GM21737 (cell line): ENCODE measurements around the gene NDUFA11.
A peak's percentile ranks its signal among the peaks of the same experiment; 100 is the strongest.

Experiments
- ATAC-seq: cut with Tn5 transposase; IDR thresholded peaks from one replicate; pipeline ENCODE4 v1.9.1; 2021; ENCODE audit warnings: mild to moderate bottlenecking, moderate library complexity; ENCODE audit not compliant: unreplicated experiment

NDUFA11 gene

GRCh38 chr19:5910638-5910907 lies 7.0 kb upstream of the NDUFA11 start:
- ATAC-seq = no peak

GRCh38 chr19:5908773-5909442 lies 5.3 kb upstream of the NDUFA11 start:
- no peak for ATAC-seq

DNA sequence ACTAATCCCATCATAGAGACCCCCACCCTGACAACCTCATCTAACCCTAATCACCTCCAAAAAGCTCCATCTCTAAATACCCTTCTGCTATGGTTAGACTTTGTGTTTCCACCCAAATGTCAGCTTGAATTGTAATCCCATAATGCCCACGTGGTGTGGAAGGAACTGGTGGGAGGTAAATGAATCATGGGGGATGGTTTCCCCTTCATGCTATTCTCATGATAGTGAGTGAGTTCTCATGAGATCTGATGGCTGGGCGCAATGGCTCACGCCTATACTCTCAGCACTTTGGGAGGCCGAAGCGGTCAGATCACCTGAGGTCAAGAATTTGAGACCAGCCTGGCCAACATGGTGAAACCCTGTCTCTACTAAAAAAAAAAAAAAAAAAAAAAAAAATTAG lies 3.7 kb upstream of the NDUFA11 start:
- ATAC-seq = no peak

- no peak for ATAC-seq
Measured at GRCh38 chr19:5905114-5905778, 1.7 kb upstream of the NDUFA11 start.

DNA sequence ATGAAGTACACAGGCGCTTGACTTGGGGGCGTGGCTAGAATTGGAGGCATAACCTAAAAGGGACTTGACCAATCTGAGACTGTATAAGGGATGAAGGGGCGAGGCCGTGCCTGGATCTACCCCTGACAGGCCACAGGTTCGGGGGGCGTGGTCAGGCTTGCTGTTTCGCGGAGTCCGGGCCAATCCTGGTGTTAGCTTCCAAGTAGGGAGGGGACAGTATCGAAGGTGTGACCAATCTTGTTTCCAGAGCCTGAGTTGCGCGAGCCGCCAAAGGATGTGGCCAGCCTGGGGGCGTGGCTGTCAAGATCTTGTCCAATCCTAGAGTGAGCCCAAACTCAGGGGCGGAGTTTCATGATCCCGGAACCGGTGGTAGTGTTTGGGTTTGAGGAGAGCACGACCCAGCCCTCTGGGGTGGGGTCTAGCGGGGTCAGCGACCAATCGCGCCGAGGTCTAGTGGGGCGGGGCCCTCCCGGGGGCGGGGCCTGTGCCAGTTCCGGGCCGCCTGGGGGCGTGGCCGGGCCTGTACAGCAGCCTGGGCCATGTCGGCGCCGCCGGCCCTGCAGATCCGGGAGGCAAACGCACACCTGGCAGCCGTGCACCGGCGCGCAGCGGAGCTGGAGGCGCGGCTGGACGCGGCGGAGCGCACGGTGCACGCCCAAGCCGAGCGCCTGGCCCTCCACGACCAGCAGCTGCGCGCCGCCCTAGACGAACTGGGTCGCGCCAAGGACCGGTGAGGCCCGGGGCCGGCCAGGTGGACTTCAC lies 943 bp upstream of the NDUFA11 start, which contains the start of gene VMAC:
Gene VMAC (plus strand): TSS at position 521 of the 762 bp plus-strand sequence. CDS start 19 bp downstream, at position 540.
- ATAC-seq = peak; percentile 73

DNA sequence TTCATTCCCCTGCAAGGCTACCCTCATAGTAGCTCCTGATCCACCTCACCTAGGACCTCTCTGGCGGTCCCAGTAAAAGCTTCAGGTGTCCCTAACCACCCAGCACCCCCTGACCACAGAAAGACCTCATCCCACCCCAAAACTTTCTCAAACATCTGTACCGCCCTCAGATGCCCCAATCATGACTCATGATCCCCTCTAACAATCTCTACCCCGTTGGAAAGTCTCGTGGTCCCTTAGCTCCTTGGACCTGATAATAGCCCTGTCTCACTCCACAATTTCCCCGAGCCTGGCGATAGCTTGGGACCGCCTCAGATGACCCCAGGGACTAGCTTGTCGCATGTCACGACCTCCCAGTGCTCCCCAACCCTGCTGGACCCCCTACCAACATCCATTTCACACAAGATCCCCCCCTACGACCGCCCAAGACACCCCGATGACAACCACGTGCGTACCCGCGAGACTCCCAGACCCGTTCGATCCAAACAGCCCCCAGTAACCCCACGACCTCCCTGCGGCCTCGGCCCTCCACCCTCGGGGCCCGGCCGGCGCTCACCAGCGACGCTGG lies 450 bp downstream of the NDUFA11 start:
- no peak for ATAC-seq

GRCh38 chr19:5900976-5901375 lies 2.6 kb downstream of the NDUFA11 start:
- ATAC-seq = no peak

- no peak for ATAC-seq
Measured at GRCh38 chr19:5899728-5900526, 3.7 kb downstream of the NDUFA11 start.

DNA sequence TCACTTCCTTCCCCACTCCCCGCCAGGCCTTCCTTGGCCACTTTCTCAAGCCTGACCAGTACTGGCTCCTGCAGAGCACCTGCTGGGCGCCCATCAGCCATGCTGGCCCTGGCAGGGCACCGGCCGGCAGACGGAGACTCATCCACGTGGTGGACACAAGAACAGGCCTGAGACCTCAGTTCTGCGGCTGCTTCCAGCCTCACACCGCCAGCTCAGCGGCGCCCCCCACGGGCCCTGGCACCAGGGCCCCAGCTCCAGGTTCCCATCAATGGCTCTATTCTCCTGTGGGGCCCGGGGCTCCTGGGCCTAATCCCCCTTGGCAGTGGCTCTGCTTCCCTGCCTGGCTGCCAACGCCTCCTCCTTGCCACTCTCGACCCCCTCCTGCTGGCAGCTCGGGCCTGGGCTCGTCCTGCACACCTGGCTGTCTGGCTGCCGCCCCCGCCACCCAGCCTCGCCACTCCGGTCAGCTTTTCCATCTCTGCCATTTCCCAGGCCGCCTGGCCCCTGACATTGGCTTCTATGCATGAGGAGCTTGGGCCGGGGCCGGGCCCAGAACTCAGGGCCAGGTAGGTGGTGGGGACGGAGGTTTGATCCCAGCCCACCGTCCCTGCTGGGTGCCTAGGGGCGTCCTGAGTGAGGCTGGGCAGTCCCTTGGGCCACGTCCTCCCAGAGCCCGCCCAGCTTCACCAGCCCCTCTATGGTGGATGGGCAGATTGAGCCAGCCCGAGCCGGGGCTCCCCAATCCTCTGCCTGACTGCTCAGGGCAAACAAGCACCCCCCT lies 6.2 kb downstream of the NDUFA11 start:
- ATAC-seq = no peak

- ATAC-seq = no peak
Measured at GRCh38 chr19:5896365-5897076, 7.1 kb downstream of the NDUFA11 start.

GRCh38 chr19:5895890-5896289 lies 7.7 kb downstream of the NDUFA11 start:
- no peak for ATAC-seq

- no peak for ATAC-seq
Measured at GRCh38 chr19:5895409-5895808, 8.2 kb downstream of the NDUFA11 start.

- ATAC-seq = no peak
Measured at GRCh38 chr19:5894704-5895349, 8.8 kb downstream of the NDUFA11 start.

DNA sequence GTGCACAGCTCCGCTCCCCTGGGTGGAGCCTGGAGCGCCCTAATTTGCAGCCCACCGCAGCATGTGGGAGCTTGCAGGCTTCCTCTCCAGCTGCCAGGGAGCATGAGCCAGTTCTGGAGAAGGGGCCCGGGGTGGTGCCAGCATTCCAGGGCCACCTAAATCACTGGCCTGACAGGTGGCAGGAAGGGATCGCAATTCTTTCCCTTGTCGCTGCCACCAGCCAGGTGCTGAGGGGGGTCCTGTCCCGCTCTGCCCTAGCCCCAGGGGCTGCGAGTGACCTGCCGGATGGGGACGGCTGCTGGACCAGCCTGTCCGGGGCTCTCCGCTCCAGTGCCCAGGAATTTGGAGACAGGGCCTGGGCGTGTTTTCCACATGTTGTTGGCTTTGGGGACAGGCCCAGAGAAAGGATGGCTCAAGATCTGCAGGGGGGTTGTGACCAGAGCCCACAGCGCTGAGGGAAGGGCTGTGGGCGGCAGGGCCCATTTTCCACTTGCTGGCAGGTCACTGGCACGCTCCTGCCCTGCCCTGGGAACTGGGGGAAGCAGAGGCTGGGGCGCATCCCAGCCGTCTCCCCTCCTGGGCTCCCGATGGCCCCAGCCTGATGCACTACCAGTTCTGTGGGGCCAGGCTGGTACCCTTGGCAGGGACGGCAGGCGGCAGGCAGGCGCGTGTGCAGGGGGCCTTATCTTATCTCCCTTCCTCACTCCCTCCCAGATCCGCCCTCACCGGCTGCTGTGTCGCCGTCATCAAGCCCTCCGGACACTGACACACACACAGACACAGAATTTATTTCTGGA lies 9.5 kb downstream of the NDUFA11 start:
- no peak for ATAC-seq

DNA sequence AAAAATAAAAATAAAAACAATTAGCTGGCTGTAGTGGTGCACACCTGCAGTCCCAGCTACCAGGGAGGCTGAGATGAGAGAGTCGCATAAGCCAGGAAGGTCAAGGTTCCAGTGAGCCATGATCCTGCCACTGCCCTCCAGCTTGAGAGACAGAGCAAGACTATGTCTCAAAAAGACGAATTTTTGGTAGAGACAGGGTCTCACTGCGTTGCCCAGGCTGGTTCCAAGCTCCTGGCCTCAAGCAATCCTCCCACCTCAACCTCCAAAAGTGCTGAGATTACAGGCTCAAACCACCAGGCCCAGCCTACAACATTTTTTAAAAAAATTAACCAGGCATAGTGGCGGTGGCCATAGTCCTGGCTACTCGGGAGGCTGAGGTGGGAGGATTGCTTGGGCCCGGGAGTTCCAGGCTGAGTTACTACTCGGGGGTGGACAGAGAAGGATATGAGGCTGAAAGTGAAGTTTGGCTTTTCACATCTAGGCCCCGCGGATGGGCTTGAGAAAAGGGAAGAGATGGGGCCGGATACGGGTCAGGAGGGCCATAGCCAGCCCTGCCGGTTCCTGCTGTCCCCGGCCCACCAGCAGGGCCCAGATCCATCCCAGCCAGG lies 10.2 kb downstream of the NDUFA11 start:
- ATAC-seq = no peak

DNA sequence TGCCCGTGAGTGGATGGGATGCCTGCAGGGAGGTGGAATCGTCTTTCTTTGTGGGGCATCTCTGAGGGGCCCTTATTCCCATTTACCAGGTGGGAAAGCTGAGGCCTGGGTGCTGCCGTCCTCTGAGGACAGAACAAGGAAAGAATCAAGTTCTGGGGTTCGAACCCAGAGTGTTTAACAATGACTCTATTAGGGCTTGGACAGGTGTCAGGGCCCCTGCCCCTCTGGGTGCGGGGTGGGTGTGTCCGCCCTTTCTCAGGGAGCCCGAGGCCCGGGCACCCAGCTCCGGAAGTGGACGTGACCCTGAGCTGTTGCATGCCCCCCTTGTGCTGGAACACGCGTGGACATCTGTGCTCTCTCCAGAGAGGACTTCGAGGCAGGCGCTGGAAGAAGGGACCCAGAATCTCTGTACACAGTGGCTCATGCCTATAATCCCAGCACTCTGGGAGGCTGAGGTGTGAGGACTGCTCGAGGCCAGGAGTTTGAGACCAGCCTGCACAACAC lies 10.8 kb downstream of the NDUFA11 start:
- ATAC-seq = no peak

DNA sequence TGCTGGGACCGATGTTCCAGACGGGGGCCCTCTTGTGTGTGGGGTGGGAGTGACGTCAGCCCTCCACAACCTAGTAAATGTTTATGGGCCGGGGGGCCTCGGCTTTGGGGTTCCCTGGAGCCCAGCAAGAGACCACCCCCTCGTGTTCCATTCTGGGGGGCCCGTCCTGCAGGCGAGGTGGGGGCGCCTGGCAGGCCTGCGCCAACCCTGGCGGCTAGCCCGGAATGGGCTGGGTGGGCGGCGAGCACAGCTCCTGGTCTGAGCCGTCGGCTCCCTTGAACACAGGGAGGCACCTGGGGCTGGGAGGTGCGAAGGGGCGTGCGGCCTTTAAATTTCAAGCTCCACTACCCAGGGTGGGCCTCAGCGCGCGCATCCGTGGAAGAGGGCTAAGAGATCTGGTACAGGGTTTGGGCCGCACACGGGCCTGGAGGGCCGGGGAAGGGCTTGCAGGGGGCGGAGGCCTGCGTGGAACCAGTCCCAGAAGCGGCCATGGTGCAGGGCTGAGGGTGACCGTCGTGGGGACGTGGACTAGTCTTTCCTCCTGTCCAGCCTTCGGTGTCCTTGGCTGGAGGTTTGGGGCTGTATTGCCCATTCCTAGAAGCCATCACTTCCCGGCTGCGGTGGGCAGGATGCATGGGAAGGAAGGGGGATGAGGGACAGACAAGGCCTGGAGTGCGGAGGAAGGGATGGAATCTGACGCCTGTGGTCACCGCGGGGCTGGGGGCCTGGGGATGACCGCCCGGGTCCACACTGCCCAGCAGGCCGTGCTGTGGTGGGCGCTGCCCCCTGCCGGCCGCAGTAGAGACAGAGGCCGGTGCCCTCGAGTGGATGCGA lies 11.4 kb downstream of the NDUFA11 start:
- ATAC-seq = no peak
